Frontal cortex (tissue), 4 donors: Measurements from ENCODE around the gene OR5B2. TPM values are rescaled to one million over a fixed set of nuclear protein-coding genes. Genes with fewer than 3 reads are reported as not detected.
"Not testable (repeated sequence)": the region's sequence is repeated elsewhere in the genome, so short reads cannot be mapped to it uniquely, and the experiment has no call there.

Experiments
- DNase-seq, 2 donors: peaks; one replicate each; pipeline ENCODE4 v3.0.0; 2012; ENCODE audit warnings: low spot score in 2 of 2
- FAIRE-seq: peaks from 2 replicates; lab custom pipeline; 2012; peaks lifted over from hg19 to GRCh38; lab: Jason Lieb, UNC
- total RNA-seq: library from RNA; depleted of rRNA; stranded (reverse); fragments of >200 nt; gene quantifications from one replicate; pipeline ENCODE4 v1.2.3, GENCODE V29; 2014
- donor health status: control.
- donor health status: control.
- donor health status: control.

OR5B2 gene
- total RNA-seq: not detected

GRCh38 chr11:58428021-58428420 is at the start of gene OR5B2:
OR5B2 (minus strand) TSS chr11:58428121; CDS start chr11:58423261, 4,860 bp downstream.
- DNase-seq (no peak), FAIRE-seq (no peak)

- FAIRE-seq (no peak), DNase-seq (no peak)
Observed at GRCh38 chr11:58471892-58472291, 44.0 kb upstream of the OR5B2 start.

- FAIRE-seq (no peak), DNase-seq (no peak)
Observed at GRCh38 chr11:58466293-58466692, 38.4 kb upstream of the OR5B2 start.

GRCh38 chr11:58465690-58466089 is 37.8 kb upstream of the OR5B2 start:
- no peak for DNase-seq
- no peak for FAIRE-seq

GRCh38 chr11:58451585-58451984 is 23.7 kb upstream of the OR5B2 start:
- FAIRE-seq (no peak), DNase-seq (no peak)

GRCh38 chr11:58446294-58446693 is 18.4 kb upstream of the OR5B2 start:
- DNase-seq (no peak), FAIRE-seq (no peak)

- DNase-seq (no peak), FAIRE-seq (no peak)
Observed at GRCh38 chr11:58444300-58444699, 16.4 kb upstream of the OR5B2 start.

GRCh38 chr11:58442136-58442535 is 14.2 kb upstream of the OR5B2 start, which contains the start of gene OR5B12:
OR5B12 (minus strand) TSS chr11:58442236; CDS start chr11:58440151, 2,085 bp downstream.
- no peak for DNase-seq

GRCh38 chr11:58438486-58438885 is 10.6 kb upstream of the OR5B2 start:
- FAIRE-seq: no peak

More at GRCh38 chr11:58442136-58442535, 14.2 kb upstream of the OR5B2 start, which contains the start of gene OR5B12:
- no peak for FAIRE-seq

GRCh38 chr11:58434217-58434616 is 6.3 kb upstream of the OR5B2 start:
- FAIRE-seq: no peak
- no peak for DNase-seq

More at GRCh38 chr11:58438486-58438885, 10.6 kb upstream of the OR5B2 start:
- no peak for DNase-seq

- DNase-seq (no peak), FAIRE-seq (no peak)
Observed at GRCh38 chr11:58433638-58434203, 5.8 kb upstream of the OR5B2 start.

GRCh38 chr11:58429273-58429672 is 1.4 kb upstream of the OR5B2 start:
- FAIRE-seq (no peak), DNase-seq (no peak)

GRCh38 chr11:58406774-58407173 is 21.1 kb downstream of the OR5B2 start, which contains the start of gene OR5B3:
OR5B3 (minus strand) TSS chr11:58406874; CDS start chr11:58403409, 3,465 bp downstream.
- no peak for DNase-seq
- FAIRE-seq: no peak

- not testable (repeated sequence) for FAIRE-seq, DNase-seq
Observed at GRCh38 chr11:58399622-58400021, 28.3 kb downstream of the OR5B2 start.

- FAIRE-seq (no peak), DNase-seq (no peak)
Observed at GRCh38 chr11:58395581-58395980, 32.3 kb downstream of the OR5B2 start.

GRCh38 chr11:58394195-58394594 is 33.7 kb downstream of the OR5B2 start:
- no peak for DNase-seq
- FAIRE-seq: no peak

GRCh38 chr11:58392746-58393145 is 35.2 kb downstream of the OR5B2 start:
- no peak for FAIRE-seq
- DNase-seq: no peak

GRCh38 chr11:58391879-58392278 is 36.0 kb downstream of the OR5B2 start:
- FAIRE-seq: no peak
- DNase-seq: no peak

- DNase-seq: no peak
- FAIRE-seq: no peak
Observed at GRCh38 chr11:58390551-58391063, 37.3 kb downstream of the OR5B2 start.
